IMR-90 (cell line): ENCODE results near the gene CCDC117. TPM values are rescaled to one million over a fixed set of nuclear protein-coding genes. Genes with fewer than 3 reads are reported as not detected.

Experiments used
- ATAC-seq: fragments of 200-7000 bp; cut with Tn5 transposase; 2 replicates; pipeline ENCODE4 v1.9.1; 2020; ENCODE audit warnings: low read depth, mild to moderate bottlenecking, moderate library complexity
- BruUV-seq: library from RNA; stranded (reverse); fragments of 400-500 nt; replicated peaks from 2 replicates; lab custom pipeline; 2021; lab: Mats Ljungman, UMichigan
- CTCF ChIA-PET: fragments of 300-600 bp; formaldehyde crosslinking; extraction: SDS; loops from one replicate; lab custom pipeline; 2021; ENCODE audit warnings: antibody characterized with exemption; lab: Yijun Ruan, JAX
- POLR2A ChIA-PET: fragments of 300-600 bp; sonication (Branson Sonifier 250); formaldehyde crosslinking; loops from one replicate; lab custom pipeline; 2022; ENCODE audit warnings: antibody characterized with exemption; ENCODE audit not compliant: unreplicated experiment; lab: Charles Lee
- DNase-seq: peaks from one replicate; pipeline ENCODE4 v3.0.0; 2013
- H2AFZ ChIP-seq: replicated peaks from 2 replicates; pipeline ENCODE3; 2013; ENCODE audit warnings: low read length, mild to moderate bottlenecking; ENCODE audit not compliant: poor library complexity
- H2AK5ac ChIP-seq: 2 replicates; pipeline ENCODE4 v1.6.1; 2013; ENCODE audit warnings: low read depth, low read length, inconsistent platforms
- H2AK9ac ChIP-seq: replicated peaks from 2 replicates; pipeline ENCODE3; 2013; ENCODE audit warnings: mild to moderate bottlenecking, low read depth, low read length, moderate library complexity; ENCODE audit not compliant: poor library complexity
- H2BK120ac ChIP-seq: 2 replicates; pipeline ENCODE4 v1.6.1; 2013; ENCODE audit warnings: low read depth, low read length, inconsistent platforms
- H2BK15ac ChIP-seq: 3 replicates; pipeline ENCODE4 v1.6.1; 2013; ENCODE audit warnings: low read depth, low read length, inconsistent platforms
- H2BK20ac ChIP-seq: 2 replicates; pipeline ENCODE4 v1.6.1; 2013; ENCODE audit warnings: low read depth, mild to moderate bottlenecking, inconsistent platforms, low read length, moderate library complexity
- H2BK5ac ChIP-seq: 2 replicates; pipeline ENCODE4 v1.6.1; 2013; ENCODE audit warnings: mild to moderate bottlenecking, low read depth, low read length, inconsistent platforms; ENCODE audit not compliant: poor library complexity, severe bottlenecking
- H3K14ac ChIP-seq: replicated peaks from 2 replicates; pipeline ENCODE4 v1.6.1; 2013; ENCODE audit warnings: low read depth, low read length, inconsistent platforms
- H3K18ac ChIP-seq: 2 replicates; pipeline ENCODE4 v1.6.1; 2013; ENCODE audit warnings: low read depth, low read length, control low read depth
- H3K23ac ChIP-seq: 2 replicates; pipeline ENCODE4 v1.6.1; 2013; ENCODE audit warnings: low read depth, low read length, inconsistent platforms
- H3K27ac ChIP-seq: 2 replicates; pipeline ENCODE4 v1.5.1; 2013; ENCODE audit warnings: mild to moderate bottlenecking, control low read depth, low read length; ENCODE audit not compliant: insufficient read depth
- H3K27me3 ChIP-seq: 2 replicates; pipeline ENCODE4 v1.6.1; 2013; ENCODE audit warnings: low read length; ENCODE audit not compliant: control insufficient read depth, insufficient read depth
- H3K36me3 ChIP-seq: 2 replicates; pipeline ENCODE4 v1.6.1; 2013; ENCODE audit warnings: low read length, mixed read lengths; ENCODE audit not compliant: control insufficient read depth, insufficient read depth
- H3K4ac ChIP-seq: 2 replicates; pipeline ENCODE4 v1.6.1; 2013; ENCODE audit warnings: low read depth, low read length, inconsistent platforms
- H3K4me1 ChIP-seq: 2 replicates; pipeline ENCODE4 v1.6.1; 2013; ENCODE audit warnings: low read length, mixed read lengths; ENCODE audit not compliant: control insufficient read depth, insufficient read depth
- H3K4me2 ChIP-seq: 2 replicates; pipeline ENCODE4 v1.6.1; 2013; ENCODE audit warnings: low read depth, mild to moderate bottlenecking, control low read depth, low read length, moderate library complexity
- H3K4me3 ChIP-seq: 2 replicates; pipeline ENCODE4 v1.5.1; 2013; ENCODE audit warnings: low read depth, mild to moderate bottlenecking, control low read depth, low read length, moderate library complexity; ENCODE audit not compliant: insufficient read depth
- H3K56ac ChIP-seq: 2 replicates; pipeline ENCODE4 v1.6.1; 2013; ENCODE audit warnings: low read length, inconsistent platforms; ENCODE audit not compliant: insufficient read depth; ENCODE audit errors: extremely low read depth
- H3K79me1 ChIP-seq, 2 experiments: 2 replicates each; pipeline ENCODE4 v1.6.1; 2013; ENCODE audit warnings: low read length in 2 of 2, inconsistent platforms in 1 of 2, low read depth in 1 of 2
- H3K9ac ChIP-seq: 2 replicates; pipeline ENCODE4 v1.6.1; 2013; ENCODE audit warnings: low read depth, low read length, control low read depth
- H3K9me1 ChIP-seq: 2 replicates; pipeline ENCODE4 v1.6.1; 2013; ENCODE audit warnings: low read length, inconsistent platforms; ENCODE audit not compliant: insufficient read depth
- H3K9me3 ChIP-seq: 2 replicates; pipeline ENCODE4 v1.6.1; 2013; ENCODE audit warnings: low read length; ENCODE audit not compliant: control insufficient read depth, insufficient read depth
- H4K20me1 ChIP-seq: 2 replicates; pipeline ENCODE4 v1.6.1; 2013; ENCODE audit warnings: low read length, inconsistent platforms; ENCODE audit not compliant: insufficient read depth
- H4K5ac ChIP-seq: 2 replicates; pipeline ENCODE4 v1.6.1; 2013; ENCODE audit warnings: mild to moderate bottlenecking, low read depth, low read length, control low read depth
- H4K8ac ChIP-seq, 2 experiments: 2 replicates each; pipeline ENCODE4 v1.6.1; 2013; ENCODE audit warnings: low read depth in 2 of 2, low read length in 2 of 2, control low read depth in 1 of 2, inconsistent platforms in 1 of 2
- H4K91ac ChIP-seq: 2 replicates; pipeline ENCODE4 v1.6.1; 2013; ENCODE audit warnings: low read depth, low read length, inconsistent platforms; ENCODE audit not compliant: insufficient read depth
- BHLHE40 ChIP-seq: fragments of 150-350 bp; IDR thresholded peaks from 2 replicates; pipeline ENCODE4 v1.6.1; 2016; ENCODE audit warnings: mild to moderate bottlenecking, low read depth, low read length
- CEBPB ChIP-seq: IDR thresholded peaks from 2 replicates; pipeline ENCODE4 v1.6.1; 2012; ENCODE audit warnings: low read depth, low read length, improper control_type of control experiment
- CHD1 ChIP-seq: IDR thresholded peaks from 2 replicates; pipeline ENCODE4 v1.6.1; 2012; ENCODE audit warnings: low read depth, low read length, improper control_type of control experiment
- CTCF ChIP-seq: conservative IDR thresholded peaks from 2 replicates; pipeline ENCODE4 v1.5.1; 2012; ENCODE audit warnings: mild to moderate bottlenecking, low read depth, low read length, improper control_type of control experiment
- ELK1 ChIP-seq: fragments of 150-350 bp; IDR thresholded peaks from 2 replicates; pipeline ENCODE4 v1.6.1; 2016; ENCODE audit warnings: low read depth, mild to moderate bottlenecking, low read length, moderate library complexity, borderline replicate concordance
- FOS ChIP-seq: fragments of 150-350 bp; IDR thresholded peaks from 2 replicates; pipeline ENCODE4 v1.6.1; 2016; ENCODE audit warnings: low read depth, low read length
- MAFK ChIP-seq: IDR thresholded peaks from 2 replicates; pipeline ENCODE4 v1.6.1; 2012; ENCODE audit warnings: low read depth, low read length, improper control_type of control experiment
- MXI1 ChIP-seq: IDR thresholded peaks from 2 replicates; pipeline ENCODE4 v1.6.1; 2012; ENCODE audit warnings: low read depth, mild to moderate bottlenecking, low read length, moderate library complexity, borderline replicate concordance
- NFE2L2 ChIP-seq: fragments of 150-350 bp; IDR thresholded peaks from 2 replicates; pipeline ENCODE4 v1.6.1; 2016; ENCODE audit warnings: low read depth, mild to moderate bottlenecking, low read length
- POLR2A ChIP-seq: IDR thresholded peaks from 2 replicates; pipeline ENCODE4 v1.6.1; 2012; ENCODE audit warnings: mild to moderate bottlenecking, low read depth, low read length
- RAD21 ChIP-seq: IDR thresholded peaks from 2 replicates; pipeline ENCODE4 v1.6.1; 2012; ENCODE audit warnings: low read length, improper control_type of control experiment
- RCOR1 ChIP-seq: IDR thresholded peaks from 2 replicates; pipeline ENCODE4 v1.6.1; 2012; ENCODE audit warnings: mild to moderate bottlenecking, low read length, improper control_type of control experiment; ENCODE audit not compliant: insufficient replicate concordance
- RFX5 ChIP-seq: IDR thresholded peaks from 2 replicates; pipeline ENCODE4 v1.8.0; 2012; ENCODE audit warnings: low read depth, mild to moderate bottlenecking, low read length, moderate library complexity
- SMC3 ChIP-seq: fragments of 150-350 bp; IDR thresholded peaks from 2 replicates; pipeline ENCODE4 v1.6.1; 2016; ENCODE audit warnings: low read depth, mild to moderate bottlenecking, antibody characterized with exemption, low read length, moderate library complexity
- USF2 ChIP-seq: fragments of 150-350 bp; IDR thresholded peaks from 2 replicates; pipeline ENCODE4 v1.6.1; 2017; ENCODE audit warnings: mild to moderate bottlenecking, antibody characterized with exemption, low read length, low read depth
- WGBS, 2 experiments: methylation state at CpG; one replicate each; pipeline versions ENCODE4 v1.1.5 to v1.1.7; 2013; ENCODE audit warnings: missing lambda C conversion rate in 2 of 2; ENCODE audit not compliant: insufficient read length in 1 of 2; ENCODE audit errors: extremely low coverage in 2 of 2; 5-methylcytosine and 5-hydroxymethylcytosine counted together
- dilution Hi-C: fragments of 300-500 bp; cut with HindIII; formaldehyde crosslinking; loops from one replicate; pipeline ENCODE4 v1.14.3; 2018; ENCODE audit warnings: low sequenced_read_pairs; ENCODE audit not compliant: unreplicated experiment
- in situ Hi-C: fragments of 300-500 bp; cut with MboI; formaldehyde crosslinking; loops from 3 replicates; pipeline ENCODE4 v1.14.3; 2019; ENCODE audit warnings: low sequenced_read_pairs, inconsistent platforms, mixed read lengths
- intact Hi-C: fragments of 100-400 bp; cut with micrococcal nuclease; formaldehyde crosslinking; loops from 2 replicates; pipeline ENCODE4 v1.10.0; 2022
- polyA plus RNA-seq, 3 experiments: library from polyadenylated mRNA; depleted of rRNA; stranded (reverse); fragments of >200 nt; gene quantifications; 2 replicates each; pipeline ENCODE4 v1.2.3, GENCODE V29; 2012; ENCODE audit warnings: low replicate concordance in 1 of 3
- total RNA-seq: library from RNA; depleted of rRNA; stranded (reverse); fragments of >200 nt; gene quantifications from 2 replicates; pipeline ENCODE4 v1.2.3, GENCODE V29; 2012

Gene CCDC117
- total and polyA plus RNA-seq, 2 of the 4 experiments (the other 2 are of a cell fraction), result 5.9 to 7.0 TPM

GRCh38 chr22:28793976-28794584 lies 21.6 kb downstream of the CCDC117 start:
- in situ Hi-C loops, result no loop called here

More at GRCh38 chr22:28793976-28794584, 21.6 kb downstream of the CCDC117 start:
- H3K4ac ChIP-seq, result no peak overlapping the region
- H3K27me3 ChIP-seq, result no peaks in the 10 kb centered on the region
- BruUV-seq, result no TSS peak
- H4K8ac ChIP-seq, result no peak overlapping the region
- H3K27ac ChIP-seq, result no peak overlapping the region
- H3K79me1 ChIP-seq, result peaks cover 19 to 43% of the 10 kb centered on the region in 2 experiments
- intact Hi-C loops (loop anchor here (10.0 kb wide), 1 partner anchor 189 kb away; no protein-coding TSS in a partner anchor), dilution Hi-C loops (no loop called here)
- no peak overlapping the region for H2BK5ac ChIP-seq
- no peak overlapping the region for H2AFZ ChIP-seq
- H3K14ac ChIP-seq, result no peak overlapping the region
- no peak overlapping the region for H2AK9ac ChIP-seq
- no peak overlapping the region for H2BK15ac ChIP-seq
- H3K18ac ChIP-seq, result no peak overlapping the region
- ChIA-PET POLR2A (interaction anchor here (1.0 kb wide), 1 partner anchor 8 kb away, joined by 4 read pairs; no protein-coding TSS in a partner anchor), CTCF (no interaction called here)
- ATAC-seq (no peak), DNase-seq (no peak)
- H3K23ac ChIP-seq, result no peak overlapping the region
- H2BK20ac ChIP-seq, result no peak overlapping the region
- H3K56ac ChIP-seq, result no peak overlapping the region
- peaks cover 55% of the 10 kb centered on the region for H4K20me1 ChIP-seq
- no peak overlapping the region for H4K5ac ChIP-seq
- no peak overlapping the region for H3K9ac ChIP-seq
- peaks cover 35% of the 10 kb centered on the region for H3K36me3 ChIP-seq
- no CpG with 5 or more reads among the region's 4 CpGs for WGBS, 2 experiments
- H3K9me1 ChIP-seq, result peaks cover 8% of the 10 kb centered on the region; the same call in 1 of the 2 replicates
- H3K4me3 ChIP-seq, result no peak overlapping the region
- no peaks in the 10 kb centered on the region for H3K9me3 ChIP-seq
- H2BK120ac ChIP-seq, result no peak overlapping the region
- H3K4me2 ChIP-seq, result no peak overlapping the region
- no peak overlapping the region for H4K91ac ChIP-seq
- TF ChIP-seq NFE2L2 (no peak), ELK1 (no peak), BHLHE40 (no peak), RFX5 (no peak), POLR2A (no peak), CTCF (no peak), RCOR1 (no peak), MXI1 (no peak), RAD21 (no peak), FOS (no peak), MAFK (no peak), CEBPB (no peak), CHD1 (no peak), USF2 (no peak), SMC3 (no peak)
- no peak overlapping the region for H2AK5ac ChIP-seq
- no peaks in the 10 kb centered on the region for H3K4me1 ChIP-seq
